ENCODE data around the gene AIP. TPM values are rescaled to one million over a fixed set of nuclear protein-coding genes. Genes with fewer than 3 reads are reported as not detected.
"Not testable (repeated sequence)": the region's sequence is repeated elsewhere in the genome, so short reads cannot be mapped to it uniquely, and the experiment has no call there.

AIP gene
- total and polyA plus RNA-seq, 7 donors = 71.2 to 120 (median 103) TPM

DNA sequence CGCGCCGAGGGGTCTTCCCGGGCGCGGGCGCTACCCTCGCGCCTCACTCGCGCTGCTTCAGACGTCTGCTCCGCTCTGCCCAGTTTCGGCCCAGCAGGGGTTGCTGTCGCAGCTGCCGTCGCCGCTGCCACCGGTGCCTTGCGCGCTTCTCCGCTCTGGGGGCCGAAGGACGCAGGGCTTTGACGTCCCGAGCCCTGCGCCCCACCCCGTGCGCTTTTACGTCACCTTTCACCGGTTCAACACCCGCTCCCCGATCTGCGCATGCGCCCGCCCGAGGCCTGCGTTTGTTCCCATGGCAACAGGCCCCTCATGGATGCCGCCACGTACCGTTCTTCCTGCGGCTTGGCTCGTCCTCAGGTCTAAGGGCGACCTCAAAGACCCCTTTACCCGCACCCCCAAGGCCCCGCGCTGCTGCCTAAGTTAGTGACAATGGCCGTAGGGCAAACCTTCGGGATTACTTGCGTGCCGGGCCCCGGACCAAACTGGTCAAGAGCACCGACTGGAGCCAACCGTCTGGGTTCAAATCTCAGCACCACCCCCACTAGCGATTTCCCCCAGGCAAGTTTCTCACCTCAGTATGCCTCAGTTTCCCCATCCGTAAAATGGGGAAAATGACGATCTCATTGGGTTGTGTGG is 25.8 kb downstream of the AIP start:
- TF ChIP-seq POLR2A (IDR thresholded peaks at IDR 0.05) (peak in 1 of 2 donors; percentile 9), EP300 (IDR thresholded peaks at IDR 0.05) (no peak), POLR2AphosphoS5 (IDR thresholded peaks at IDR 0.05) (peak; percentile 52 to 82 (median 63))
- TF ChIP-seq, protein P1, sequence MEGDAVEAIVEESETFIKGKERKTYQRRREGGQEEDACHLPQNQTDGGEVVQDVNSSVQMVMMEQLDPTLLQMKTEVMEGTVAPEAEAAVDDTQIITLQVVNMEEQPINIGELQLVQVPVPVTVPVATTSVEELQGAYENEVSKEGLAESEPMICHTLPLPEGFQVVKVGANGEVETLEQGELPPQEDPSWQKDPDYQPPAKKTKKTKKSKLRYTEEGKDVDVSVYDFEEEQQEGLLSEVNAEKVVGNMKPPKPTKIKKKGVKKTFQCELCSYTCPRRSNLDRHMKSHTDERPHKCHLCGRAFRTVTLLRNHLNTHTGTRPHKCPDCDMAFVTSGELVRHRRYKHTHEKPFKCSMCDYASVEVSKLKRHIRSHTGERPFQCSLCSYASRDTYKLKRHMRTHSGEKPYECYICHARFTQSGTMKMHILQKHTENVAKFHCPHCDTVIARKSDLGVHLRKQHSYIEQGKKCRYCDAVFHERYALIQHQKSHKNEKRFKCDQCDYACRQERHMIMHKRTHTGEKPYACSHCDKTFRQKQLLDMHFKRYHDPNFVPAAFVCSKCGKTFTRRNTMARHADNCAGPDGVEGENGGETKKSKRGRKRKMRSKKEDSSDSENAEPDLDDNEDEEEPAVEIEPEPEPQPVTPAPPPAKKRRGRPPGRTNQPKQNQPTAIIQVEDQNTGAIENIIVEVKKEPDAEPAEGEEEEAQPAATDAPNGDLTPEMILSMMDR (IDR thresholded peaks at IDR 0.05) = no peak
- Histone ChIP-seq H3K9me3 (no peaks in the 10 kb centered on the region), H3K27ac (peak overlapping the region; percentile 96 to 99 (median 97)), H3K27me3 (peaks cover 9 to 30% (median 19%) of the 10 kb centered on the region in 3 donors), H3K36me3 (peaks cover 0 to 7% (median 0%) of the 10 kb centered on the region in 4 donors), H3K4me3 (peak overlapping the region; percentile 66 to 81 (median 76)), H3K4me1 (peaks cover 0 to 51% (median 46%) of the 10 kb centered on the region in 4 donors)
- peak; percentile 99 for DNase-seq
- WGBS, 2 donors = 1% methylated on average over 57 of the region's 57 CpGs
- intact Hi-C loops (cut with DNase I) = loop anchor here (5.0 kb wide), 3 partner anchors 74 to 241 kb away; partner anchors contain the start of genes GRK2, GSTP1 and RPS6KB2

DNA sequence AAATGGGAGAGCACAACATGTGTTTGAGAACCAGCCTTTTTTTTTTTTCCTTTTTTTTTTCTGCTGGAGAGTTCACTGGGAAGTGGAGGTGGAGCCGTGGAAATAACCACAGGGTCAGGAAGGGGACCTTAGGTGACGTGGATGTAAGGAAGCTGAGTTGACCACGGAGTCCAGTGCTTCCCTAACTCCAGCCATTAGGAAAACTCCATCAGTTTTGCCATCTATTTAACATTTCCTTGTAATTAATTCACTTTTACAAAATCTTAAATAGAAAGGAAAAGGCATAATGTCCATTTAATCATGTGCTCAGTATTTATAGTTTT is 27.2 kb downstream of the AIP start:
- 52 to 75% methylated on average over 3 of the region's 3 CpGs for WGBS, 2 donors
- peaks cover 0 to 7% (median 0%) of the 10 kb centered on the region in 4 donors for H3K36me3 ChIP-seq
- H3K27ac ChIP-seq = no peak overlapping the region
- H3K4me1 ChIP-seq = peaks cover 0 to 37% (median 33%) of the 10 kb centered on the region in 4 donors
- DNase-seq = no peak
- H3K4me3 ChIP-seq = no peak overlapping the region
- intact Hi-C loops (cut with DNase I) = no loop called here
- TF ChIP-seq, protein P1 (IDR thresholded peaks at IDR 0.05) = no peak
- no peak for TF ChIP-seq EP300 (IDR thresholded peaks at IDR 0.05)
- TF ChIP-seq POLR2A (IDR thresholded peaks at IDR 0.05) = no peak
- no peak for TF ChIP-seq POLR2AphosphoS5 (IDR thresholded peaks at IDR 0.05)
- H3K27me3 ChIP-seq = peaks cover 0 to 18% (median 6%) of the 10 kb centered on the region in 3 donors
- H3K9me3 ChIP-seq = no peaks in the 10 kb centered on the region

DNA sequence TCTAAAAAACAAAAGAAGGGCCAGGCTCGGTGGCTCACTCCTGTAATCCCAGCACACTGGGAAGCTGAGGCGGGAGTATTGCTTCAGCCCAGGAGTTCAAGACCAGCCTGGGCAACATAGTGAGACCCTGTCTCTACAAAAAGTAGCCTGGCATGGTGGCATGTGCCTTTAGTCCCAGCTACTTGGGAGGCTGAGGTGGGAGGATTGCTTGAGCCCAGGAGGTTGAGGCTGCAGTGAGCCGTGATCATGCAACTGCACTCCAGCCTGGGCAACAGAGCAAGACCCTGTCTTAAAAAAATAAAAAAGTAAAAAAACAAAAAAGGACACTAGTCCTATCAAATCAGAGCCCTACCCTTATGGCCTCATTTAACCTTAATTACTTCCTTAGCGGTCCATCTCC is 28.7 kb downstream of the AIP start:
- H3K9me3 ChIP-seq; H3K36me3 ChIP-seq; intact Hi-C loops (cut with DNase I); H3K4me3 ChIP-seq; H3K27ac ChIP-seq: not testable (repeated sequence)
- 85 to 91% methylated on average over 4 of the region's 4 CpGs for WGBS, 2 donors
- DNase-seq = peak; percentile 38
- peaks cover 0 to 21% (median 17%) of the 10 kb centered on the region in 4 donors for H3K4me1 ChIP-seq
- H3K27me3 ChIP-seq = peaks cover 0 to 15% (median 3%) of the 10 kb centered on the region in 3 donors

DNA sequence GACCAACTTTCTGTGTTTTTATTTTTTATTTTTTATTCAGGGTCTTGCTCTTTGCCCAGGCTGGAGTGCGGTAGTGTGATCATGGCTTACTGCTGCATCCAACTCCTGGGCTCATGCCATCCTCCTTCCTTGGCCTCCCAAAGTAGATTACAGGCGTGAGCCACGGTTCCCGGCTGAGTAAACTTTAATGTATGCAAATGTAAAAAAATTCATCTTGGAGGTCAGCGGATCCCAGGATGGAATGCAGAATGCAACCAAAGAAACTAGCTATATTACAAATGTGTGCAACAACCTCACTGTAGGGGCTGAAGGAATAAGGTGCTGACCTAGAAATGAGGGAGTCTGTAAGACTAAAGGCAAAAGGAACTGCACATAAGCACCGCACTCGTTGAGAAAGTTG is 31.3 kb downstream of the AIP start:
- WGBS, 2 donors = 82 to 87% methylated on average over 7 of the region's 7 CpGs
- intact Hi-C loops (cut with DNase I) = no loop called here
- no peaks in the 10 kb centered on the region for H3K9me3 ChIP-seq

DNA sequence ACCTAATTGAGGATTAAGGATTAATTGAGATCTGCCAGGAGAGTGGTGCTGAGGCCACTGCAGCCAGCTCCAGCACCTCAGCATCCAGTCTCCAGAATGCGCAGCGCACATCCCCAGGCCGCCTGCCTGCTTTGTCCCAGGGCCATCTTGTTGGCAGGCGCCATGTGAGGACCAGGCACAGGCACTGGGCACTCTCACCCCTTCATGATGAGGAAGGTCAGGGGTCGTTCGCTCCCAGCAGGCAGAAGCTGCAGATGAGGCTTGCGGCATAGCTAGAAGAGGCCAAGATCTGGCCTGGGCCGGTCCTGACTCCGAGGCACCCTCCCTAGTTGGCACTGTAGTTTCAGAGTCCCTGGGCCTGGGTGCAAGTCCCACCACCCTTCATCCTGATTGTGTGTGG is 34.0 kb downstream of the AIP start:
- Histone ChIP-seq H3K27ac (no peak overlapping the region), H3K27me3 (peaks cover 0 to 12% (median 3%) of the 10 kb centered on the region in 3 donors), H3K4me1 (no peaks in the 10 kb centered on the region), H3K9me3 (no peaks in the 10 kb centered on the region), H3K4me3 (no peak overlapping the region), H3K36me3 (no peaks in the 10 kb centered on the region)
- peak; percentile 60 for DNase-seq
- intact Hi-C loops (cut with DNase I) = no loop called here
- 95% methylated on average over 9 of the region's 9 CpGs for WGBS, 2 donors
- no peak for TF ChIP-seq POLR2A (IDR thresholded peaks at IDR 0.05)
- no peak for TF ChIP-seq EP300 (IDR thresholded peaks at IDR 0.05)
- TF ChIP-seq, protein P1 (IDR thresholded peaks at IDR 0.05) = no peak
- no peak for TF ChIP-seq POLR2AphosphoS5 (IDR thresholded peaks at IDR 0.05)

More for the DNA sequence above, 31.3 kb downstream of the AIP start:
- DNase-seq = no peak
- H3K27ac ChIP-seq = no peak overlapping the region
- H3K4me1 ChIP-seq = peaks cover 0 to 2% (median under 1%) of the 10 kb centered on the region in 4 donors
- no peak for TF ChIP-seq EP300 (IDR thresholded peaks at IDR 0.05)
- TF ChIP-seq POLR2AphosphoS5 (IDR thresholded peaks at IDR 0.05) = no peak
- TF ChIP-seq, protein P1 (IDR thresholded peaks at IDR 0.05) = no peak
- no peak for TF ChIP-seq POLR2A (IDR thresholded peaks at IDR 0.05)
- H3K36me3 ChIP-seq = no peaks in the 10 kb centered on the region
- H3K27me3 ChIP-seq = peaks cover 0 to 15% (median 3%) of the 10 kb centered on the region in 3 donors
- H3K4me3 ChIP-seq = no peak overlapping the region
